Endodermal cell (in vitro differentiated cells): ENCODE measurements around the gene SPATA6L. TPM values are rescaled to one million over a fixed set of nuclear protein-coding genes. Genes with fewer than 3 reads are reported as not detected.
"Not testable (repeated sequence)": the region's sequence is repeated elsewhere in the genome, so short reads cannot be mapped to it uniquely, and the experiment has no call there.

Source experiments
- DNase-seq: peaks from one replicate; pipeline ENCODE4 v3.0.0-alpha.2; 2017
- H3K27ac ChIP-seq: 2 replicates; pipeline ENCODE4 v1.5.1; 2013; ENCODE audit warnings: mild to moderate bottlenecking, low read depth, low read length, moderate library complexity
- H3K27me3 ChIP-seq: 2 replicates; pipeline ENCODE4 v1.6.1; 2013; ENCODE audit warnings: mild to moderate bottlenecking, low read length, moderate library complexity; ENCODE audit not compliant: insufficient read depth, control insufficient read depth, poor library complexity, severe bottlenecking
- H3K36me3 ChIP-seq: 2 replicates; pipeline ENCODE4 v1.7.0; 2013; ENCODE audit warnings: mild to moderate bottlenecking, low read length, moderate library complexity; ENCODE audit not compliant: control insufficient read depth, insufficient read depth
- H3K4me1 ChIP-seq: one replicate; pipeline ENCODE4 v1.7.0; 2013; ENCODE audit warnings: low read length; ENCODE audit not compliant: control insufficient read depth, insufficient read depth
- H3K4me3 ChIP-seq: 2 replicates; pipeline ENCODE4 v1.5.1; 2013; ENCODE audit warnings: mild to moderate bottlenecking, low read length, moderate library complexity
- H3K9ac ChIP-seq: 2 replicates; pipeline ENCODE4 v1.6.1; 2013; ENCODE audit warnings: mild to moderate bottlenecking, low read length, moderate library complexity; ENCODE audit not compliant: poor library complexity, severe bottlenecking; ENCODE audit errors: extremely low read depth
- H3K9me3 ChIP-seq: 2 replicates; pipeline ENCODE4 v1.6.1; 2013; ENCODE audit warnings: mild to moderate bottlenecking, low read length, moderate library complexity; ENCODE audit not compliant: control insufficient read depth
- H3K27ac Mint-ChIP-seq: 2 replicates; pipeline ENCODE4 v1.8.0; 2020; ENCODE audit warnings: mixed read lengths
- H3K27me3 Mint-ChIP-seq: 2 replicates; pipeline ENCODE4 v1.8.0; 2021; ENCODE audit warnings: mild to moderate bottlenecking, mixed read lengths; ENCODE audit not compliant: insufficient read depth
- H3K36me3 Mint-ChIP-seq: 2 replicates; pipeline ENCODE4 v1.8.0; 2020; ENCODE audit warnings: low read depth, mixed read lengths
- H3K4me1 Mint-ChIP-seq: 2 replicates; pipeline ENCODE4 v1.8.0; 2020; ENCODE audit warnings: mixed read lengths
- H3K4me3 Mint-ChIP-seq: 2 replicates; pipeline ENCODE4 v1.8.0; 2020; ENCODE audit warnings: mild to moderate bottlenecking, moderate library complexity, mixed read lengths
- H3K9me3 Mint-ChIP-seq: 2 replicates; pipeline ENCODE4 v1.8.0; 2020; ENCODE audit warnings: mild to moderate bottlenecking, mixed read lengths
- WGBS, 2 experiments: methylation state at CpG; one replicate each; pipeline versions ENCODE4 v1.1.5 to v1.1.7; 2013; ENCODE audit warnings: missing lambda C conversion rate in 2 of 2, mixed read lengths in 1 of 2; ENCODE audit not compliant: insufficient coverage in 1 of 2, insufficient read length in 1 of 2; 5-methylcytosine and 5-hydroxymethylcytosine counted together
- total RNA-seq, 2 donors: library from RNA; stranded (reverse); fragmentation: NEBNext Ultra II Directional in 1 of 2; extraction: Animal tissue kit (Norgen Biotek cat#: 25700) in 1 of 2; gene quantifications; 2 replicates in 1 of 2; 3 replicates in 1 of 2; pipeline ENCODE4 v1.2.1, GENCODE V29; 2021
- TF ChIP-seq, protein P1 (sequence below): fragments of 200-600 bp; sonication (generic); conservative IDR thresholded peaks from 2 replicates; pipeline ENCODE4 v1.5.0; 2021; ENCODE audit warnings: antibody characterized with exemption, mild to moderate bottlenecking

SPATA6L gene
- total RNA-seq, 2 donors from 2014 or later, result 1.2 to 2.0 TPM

- H3K4me3 Mint-ChIP-seq, result no peak overlapping the region
- no peaks in the 10 kb centered on the region for H3K4me1 ChIP-seq
- no peaks in the 10 kb centered on the region for H3K36me3 ChIP-seq
- H3K4me3 ChIP-seq, result no peak overlapping the region
- no peak overlapping the region for H3K27ac ChIP-seq
- no peaks in the 10 kb centered on the region for H3K27me3 Mint-ChIP-seq
- peaks cover 1% of the 10 kb centered on the region for H3K9me3 Mint-ChIP-seq
- TF ChIP-seq, protein P1, sequence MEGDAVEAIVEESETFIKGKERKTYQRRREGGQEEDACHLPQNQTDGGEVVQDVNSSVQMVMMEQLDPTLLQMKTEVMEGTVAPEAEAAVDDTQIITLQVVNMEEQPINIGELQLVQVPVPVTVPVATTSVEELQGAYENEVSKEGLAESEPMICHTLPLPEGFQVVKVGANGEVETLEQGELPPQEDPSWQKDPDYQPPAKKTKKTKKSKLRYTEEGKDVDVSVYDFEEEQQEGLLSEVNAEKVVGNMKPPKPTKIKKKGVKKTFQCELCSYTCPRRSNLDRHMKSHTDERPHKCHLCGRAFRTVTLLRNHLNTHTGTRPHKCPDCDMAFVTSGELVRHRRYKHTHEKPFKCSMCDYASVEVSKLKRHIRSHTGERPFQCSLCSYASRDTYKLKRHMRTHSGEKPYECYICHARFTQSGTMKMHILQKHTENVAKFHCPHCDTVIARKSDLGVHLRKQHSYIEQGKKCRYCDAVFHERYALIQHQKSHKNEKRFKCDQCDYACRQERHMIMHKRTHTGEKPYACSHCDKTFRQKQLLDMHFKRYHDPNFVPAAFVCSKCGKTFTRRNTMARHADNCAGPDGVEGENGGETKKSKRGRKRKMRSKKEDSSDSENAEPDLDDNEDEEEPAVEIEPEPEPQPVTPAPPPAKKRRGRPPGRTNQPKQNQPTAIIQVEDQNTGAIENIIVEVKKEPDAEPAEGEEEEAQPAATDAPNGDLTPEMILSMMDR, result no peak
- H3K9me3 ChIP-seq, result no peaks in the 10 kb centered on the region
- H3K27me3 ChIP-seq, result no peaks in the 10 kb centered on the region
- H3K4me1 Mint-ChIP-seq, result peaks cover 6% of the 10 kb centered on the region
- WGBS, 2 experiments, result 96% methylated on average over 1 of the region's 1 CpG; no CpG with 5 or more reads in 1 of the 2 experiments
- H3K36me3 Mint-ChIP-seq, result no peaks in the 10 kb centered on the region
- H3K9ac ChIP-seq, result no peak overlapping the region
- no peak overlapping the region for H3K27ac Mint-ChIP-seq
- DNase-seq, result no peak
These were observed 51.7 kb downstream of the SPATA6L start for GRCh38 chr9:4614627-4615026.

GRCh38 chr9:4606033-4606432 lies 60.2 kb downstream of the SPATA6L start:
- not testable (repeated sequence) for H3K9me3 Mint-ChIP-seq, H3K27ac ChIP-seq, H3K27me3 Mint-ChIP-seq, H3K4me3 Mint-ChIP-seq, H3K4me1 ChIP-seq, H3K27me3 ChIP-seq, H3K4me1 Mint-ChIP-seq, H3K9me3 ChIP-seq, H3K4me3 ChIP-seq, H3K36me3 ChIP-seq, H3K36me3 Mint-ChIP-seq, H3K27ac Mint-ChIP-seq, H3K9ac ChIP-seq
- DNase-seq, result peak; percentile 28
- WGBS, 2 experiments, result 74 to 80% methylated on average over 1 to 15 of the region's 15 CpGs

DNA sequence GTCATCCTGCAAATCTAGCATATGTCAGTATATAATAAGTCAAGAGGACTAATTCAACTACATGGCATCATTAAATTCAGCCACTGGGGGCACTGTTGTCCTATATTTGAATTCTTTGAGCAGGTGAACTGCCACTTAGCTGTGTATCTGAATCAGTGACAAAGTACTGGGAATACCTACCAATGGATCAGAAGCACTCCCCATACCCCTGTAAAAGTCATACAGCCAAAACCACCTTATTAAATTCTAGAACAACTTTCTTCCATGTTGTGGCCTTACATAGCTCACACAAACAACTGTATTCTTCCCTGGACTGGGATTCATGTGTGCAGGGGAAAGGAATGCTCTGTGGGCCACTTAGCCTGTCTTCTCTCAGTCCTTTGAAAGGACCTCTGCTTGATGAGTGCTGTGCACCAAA lies 61.6 kb downstream of the SPATA6L start:
- Histone ChIP-seq H3K36me3 (no peaks in the 10 kb centered on the region), H3K9ac (no peak overlapping the region), H3K4me3 (no peak overlapping the region), H3K27me3 (no peaks in the 10 kb centered on the region), H3K9me3 (no peaks in the 10 kb centered on the region), H3K4me1 (no peaks in the 10 kb centered on the region), H3K27ac (no peak overlapping the region)
- peak; percentile 90 for DNase-seq
- H3K4me1 Mint-ChIP-seq, result no peaks in the 10 kb centered on the region
- TF ChIP-seq, protein P1, result peak; percentile 86
- H3K9me3 Mint-ChIP-seq, result peaks cover 6% of the 10 kb centered on the region
- no peaks in the 10 kb centered on the region for H3K36me3 Mint-ChIP-seq
- H3K27me3 Mint-ChIP-seq, result no peaks in the 10 kb centered on the region
- H3K4me3 Mint-ChIP-seq, result no peak overlapping the region
- peak overlapping the region; percentile 53 for H3K27ac Mint-ChIP-seq

DNA sequence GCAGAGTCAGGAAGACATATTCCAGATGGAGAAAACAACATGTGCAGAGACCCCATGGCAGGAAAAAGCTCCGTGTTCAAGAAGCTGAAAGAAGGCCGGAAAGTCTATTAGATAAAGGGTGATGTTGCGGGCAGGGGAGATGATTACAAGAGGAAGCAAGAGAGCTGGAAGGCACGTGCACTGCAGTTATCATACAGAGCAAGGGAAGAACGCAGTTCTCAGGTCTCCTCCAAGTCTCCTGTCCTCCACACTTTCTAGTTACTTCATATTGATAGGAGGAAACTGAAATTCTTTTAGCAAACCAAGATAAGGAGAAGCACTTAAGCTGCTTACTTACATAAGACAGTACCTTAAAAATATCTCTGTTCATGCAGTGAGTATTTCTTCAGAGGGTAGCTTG lies 62.5 kb downstream of the SPATA6L start:
- Histone ChIP-seq H3K27ac (no peak overlapping the region), H3K9me3 (no peaks in the 10 kb centered on the region), H3K36me3 (no peaks in the 10 kb centered on the region), H3K9ac (no peak overlapping the region), H3K27me3 (no peaks in the 10 kb centered on the region), H3K4me1 (no peaks in the 10 kb centered on the region), H3K4me3 (no peak overlapping the region)
- DNase-seq, result no peak
- no peaks in the 10 kb centered on the region for H3K36me3 Mint-ChIP-seq
- H3K4me3 Mint-ChIP-seq, result no peak overlapping the region
- no peak overlapping the region for H3K27ac Mint-ChIP-seq
- WGBS, 2 experiments, result 90 to 94% methylated on average over 4 to 5 of the region's 5 CpGs
- H3K9me3 Mint-ChIP-seq, result peaks cover 4% of the 10 kb centered on the region
- no peaks in the 10 kb centered on the region for H3K27me3 Mint-ChIP-seq
- TF ChIP-seq, protein P1, result no peak
- H3K4me1 Mint-ChIP-seq, result no peaks in the 10 kb centered on the region
